Glutamatergic neuron (in vitro differentiated cells): ENCODE data around the gene ZXDC. TPM values are rescaled to one million over a fixed set of nuclear protein-coding genes. Genes with fewer than 3 reads are reported as not detected.

Source experiments
- DNase-seq: peaks from one replicate; pipeline ENCODE4 v3.0.0; 2022
- H3K27ac Mint-ChIP-seq: one replicate; pipeline ENCODE4 v1.8.0; 2020; ENCODE audit warnings: mild to moderate bottlenecking, mixed read lengths, inconsistent platforms; ENCODE audit not compliant: unreplicated experiment
- H3K27me3 Mint-ChIP-seq: one replicate; pipeline ENCODE4 v1.8.0; 2020; ENCODE audit warnings: mild to moderate bottlenecking, moderate library complexity, mixed read lengths, inconsistent platforms; ENCODE audit not compliant: unreplicated experiment
- H3K36me3 Mint-ChIP-seq: one replicate; pipeline ENCODE4 v1.8.0; 2020; ENCODE audit warnings: mild to moderate bottlenecking, mixed read lengths, inconsistent platforms; ENCODE audit not compliant: unreplicated experiment
- H3K4me1 Mint-ChIP-seq: one replicate; pipeline ENCODE4 v1.8.0; 2020; ENCODE audit warnings: mild to moderate bottlenecking, low read depth, mixed read lengths, inconsistent platforms; ENCODE audit not compliant: unreplicated experiment
- H3K4me3 Mint-ChIP-seq: one replicate; pipeline ENCODE4 v1.8.0; 2020; ENCODE audit warnings: mild to moderate bottlenecking, mixed read lengths, inconsistent platforms; ENCODE audit not compliant: unreplicated experiment
- H3K9me3 Mint-ChIP-seq: one replicate; pipeline ENCODE4 v1.8.0; 2020; ENCODE audit warnings: mild to moderate bottlenecking, moderate library complexity, mixed read lengths, inconsistent platforms; ENCODE audit not compliant: unreplicated experiment
- CTCF ChIP-seq: fragments of 200-600 bp; sonication (generic); IDR thresholded peaks from one replicate; pipeline ENCODE4 v1.5.0; 2021; ENCODE audit not compliant: partially characterized antibody, unreplicated experiment
- total RNA-seq: library from RNA; stranded (reverse); fragmentation: NEBNext Ultra II Directional; extraction: Animal tissue kit (Norgen Biotek cat#: 25700); gene quantifications from one replicate; pipeline ENCODE4 v1.2.1, GENCODE V29; 2021; ENCODE audit not compliant: unreplicated experiment

The ZXDC gene
- total RNA-seq, 1 donor from 2014 or later = 39.5 TPM

GRCh38 chr3:126398423-126399350 is 77.0 kb downstream of the ZXDC start:
- H3K27me3 Mint-ChIP-seq = peaks cover 9% of the 10 kb centered on the region
- no peak for TF ChIP-seq CTCF
- H3K36me3 Mint-ChIP-seq = peaks cover 5% of the 10 kb centered on the region
- H3K4me1 Mint-ChIP-seq = peaks cover 3% of the 10 kb centered on the region
- H3K9me3 Mint-ChIP-seq = peaks cover 2% of the 10 kb centered on the region
- no peak overlapping the region for H3K4me3 Mint-ChIP-seq
- DNase-seq = no peak
- no peak overlapping the region for H3K27ac Mint-ChIP-seq

- no peak overlapping the region for H3K27ac Mint-ChIP-seq
- peaks cover 9% of the 10 kb centered on the region for H3K27me3 Mint-ChIP-seq
- H3K9me3 Mint-ChIP-seq = peaks cover 2% of the 10 kb centered on the region
- no peak for TF ChIP-seq CTCF
- H3K4me1 Mint-ChIP-seq = peaks cover 3% of the 10 kb centered on the region
- DNase-seq = no peak
- H3K4me3 Mint-ChIP-seq = no peak overlapping the region
- peaks cover 5% of the 10 kb centered on the region for H3K36me3 Mint-ChIP-seq
These were observed 77.9 kb downstream of the ZXDC start for GRCh38 chr3:126397610-126398422.

GRCh38 chr3:126396536-126396935 is 79.2 kb downstream of the ZXDC start:
- peaks cover 5% of the 10 kb centered on the region for H3K36me3 Mint-ChIP-seq
- peaks cover 1% of the 10 kb centered on the region for H3K4me1 Mint-ChIP-seq
- peaks cover 6% of the 10 kb centered on the region for H3K27me3 Mint-ChIP-seq
- H3K9me3 Mint-ChIP-seq = peaks cover 2% of the 10 kb centered on the region
- no peak overlapping the region for H3K4me3 Mint-ChIP-seq
- no peak for TF ChIP-seq CTCF
- no peak for DNase-seq
- H3K27ac Mint-ChIP-seq = no peak overlapping the region

GRCh38 chr3:126395846-126396513 is 79.7 kb downstream of the ZXDC start:
- no peak for DNase-seq
- peaks cover 2% of the 10 kb centered on the region for H3K9me3 Mint-ChIP-seq
- no peak for TF ChIP-seq CTCF
- no peaks in the 10 kb centered on the region for H3K4me1 Mint-ChIP-seq
- peaks cover 11% of the 10 kb centered on the region for H3K27me3 Mint-ChIP-seq
- no peak overlapping the region for H3K27ac Mint-ChIP-seq
- no peak overlapping the region for H3K4me3 Mint-ChIP-seq
- peaks cover 5% of the 10 kb centered on the region for H3K36me3 Mint-ChIP-seq
